ENCODE results near the gene NFKB1. TPM values are rescaled to one million over a fixed set of nuclear protein-coding genes. Genes with fewer than 3 reads are reported as not detected.
A peak's percentile ranks its signal among the peaks of the same experiment; 100 is the strongest.

Gene NFKB1
- total RNA-seq, 1 experiment from 2014 or later = 34.2 TPM

DNA sequence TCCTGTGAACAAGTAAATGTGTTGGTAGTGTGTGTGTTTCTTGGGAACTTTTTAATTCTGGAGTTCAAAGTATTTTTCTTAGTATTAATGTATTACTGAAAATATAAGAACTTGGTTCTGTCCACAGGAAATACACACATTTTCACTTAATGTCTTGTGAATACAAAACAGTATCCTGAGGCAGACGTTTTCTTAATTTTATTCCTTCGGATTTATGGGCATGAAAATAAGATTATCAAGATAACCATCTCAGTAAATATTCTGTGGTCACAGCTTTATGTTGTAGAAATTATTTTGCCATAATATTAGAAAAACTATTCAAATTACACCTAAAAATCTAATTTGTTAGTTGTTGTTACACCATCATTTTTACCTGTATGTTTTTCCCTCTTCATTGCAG is 29.8 kb downstream of the NFKB1 start:
- no peaks in the 10 kb centered on the region for H3K9me3 ChIP-seq (replicated peaks)
- no peak overlapping the region for H3K4me3 ChIP-seq
- peaks cover 2% of the 10 kb centered on the region; the same call in 1 of the 2 replicates for H3K36me3 ChIP-seq
- H3K27me3 ChIP-seq = no peaks in the 10 kb centered on the region
- H3K4me1 ChIP-seq = peaks cover 67% of the 10 kb centered on the region
- no peak for DNase-seq
- peak overlapping the region; percentile 98 for H3K27ac ChIP-seq

DNA sequence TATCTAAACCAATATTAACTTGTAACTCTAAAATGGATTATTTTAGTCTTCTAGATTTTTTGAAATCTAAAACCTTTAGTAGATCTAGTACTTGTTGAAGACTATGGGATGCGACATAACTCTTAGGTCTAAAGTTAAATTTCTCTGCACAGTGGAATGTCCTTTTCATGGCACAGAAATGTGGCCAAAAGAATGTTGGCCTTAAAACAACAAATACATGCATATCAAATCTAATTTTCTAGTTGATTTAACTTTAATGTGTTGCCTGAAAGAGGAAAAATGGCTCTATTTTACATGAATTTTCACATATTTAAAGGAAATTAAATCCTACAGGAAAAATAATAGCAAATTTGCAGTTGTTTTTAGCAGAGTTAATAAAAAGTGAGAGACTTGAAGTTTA is 30.3 kb downstream of the NFKB1 start:
- no peaks in the 10 kb centered on the region for H3K9me3 ChIP-seq (replicated peaks)
- H3K27ac ChIP-seq = peak overlapping the region; percentile 98
- H3K27me3 ChIP-seq = no peaks in the 10 kb centered on the region
- H3K36me3 ChIP-seq = peaks cover 2% of the 10 kb centered on the region; the same call in 1 of the 2 replicates
- H3K4me1 ChIP-seq = peaks cover 72% of the 10 kb centered on the region
- H3K4me3 ChIP-seq = no peak overlapping the region
- DNase-seq = peak in 1 of 2 experiments; percentile 61

DNA sequence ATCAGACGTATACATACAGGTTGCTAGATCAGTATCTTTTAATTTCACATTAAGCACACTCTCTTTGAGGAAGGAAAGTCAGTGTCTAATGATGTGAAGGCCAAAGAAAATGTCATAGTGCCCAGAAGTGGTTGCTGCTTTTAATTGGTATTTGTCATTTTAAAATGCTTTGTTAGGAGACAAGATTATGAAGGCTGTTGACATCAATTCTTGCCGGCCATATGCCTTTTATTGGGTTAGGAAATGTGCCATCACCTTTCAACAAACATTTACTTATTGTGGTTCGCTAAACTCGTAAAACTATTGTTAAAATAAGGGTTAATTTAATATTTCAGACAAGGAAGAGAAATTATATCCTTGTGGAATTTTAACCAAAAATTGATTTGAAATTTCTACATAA is 32.2 kb downstream of the NFKB1 start:
- Histone ChIP-seq H3K9me3 (replicated peaks) (no peaks in the 10 kb centered on the region), H3K36me3 (no peaks in the 10 kb centered on the region; the same call in 1 of the 2 replicates), H3K27ac (peak overlapping the region; percentile 98; the same call in 1 of the 2 replicates), H3K4me3 (no peak overlapping the region), H3K4me1 (peaks cover 90% of the 10 kb centered on the region), H3K27me3 (no peaks in the 10 kb centered on the region)
- DNase-seq = no peak

DNA sequence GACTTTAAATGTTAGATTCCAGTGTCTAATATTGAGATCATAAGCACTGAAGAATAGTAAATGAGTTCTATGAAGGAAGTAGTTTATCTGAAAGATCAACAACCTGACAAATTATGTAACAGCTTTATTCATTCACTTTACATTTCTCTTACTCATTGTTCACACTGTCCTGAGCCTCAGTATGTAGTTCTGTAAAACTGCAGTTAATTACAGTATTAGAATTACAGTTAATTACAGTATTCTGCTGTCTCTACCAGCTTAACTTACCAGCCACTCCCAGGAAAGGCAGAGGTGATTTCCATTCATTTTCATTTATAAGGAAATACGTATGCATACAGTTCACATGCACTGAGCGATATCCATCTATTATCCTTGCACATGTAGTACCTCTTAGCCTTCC is 32.7 kb downstream of the NFKB1 start:
- no peak overlapping the region for H3K4me3 ChIP-seq
- no peak for DNase-seq
- no peaks in the 10 kb centered on the region for H3K9me3 ChIP-seq (replicated peaks)
- H3K27ac ChIP-seq = no peak overlapping the region
- H3K27me3 ChIP-seq = no peaks in the 10 kb centered on the region
- H3K36me3 ChIP-seq = peaks cover 4% of the 10 kb centered on the region; the same call in 1 of the 2 replicates
- H3K4me1 ChIP-seq = peaks cover 90% of the 10 kb centered on the region

DNA sequence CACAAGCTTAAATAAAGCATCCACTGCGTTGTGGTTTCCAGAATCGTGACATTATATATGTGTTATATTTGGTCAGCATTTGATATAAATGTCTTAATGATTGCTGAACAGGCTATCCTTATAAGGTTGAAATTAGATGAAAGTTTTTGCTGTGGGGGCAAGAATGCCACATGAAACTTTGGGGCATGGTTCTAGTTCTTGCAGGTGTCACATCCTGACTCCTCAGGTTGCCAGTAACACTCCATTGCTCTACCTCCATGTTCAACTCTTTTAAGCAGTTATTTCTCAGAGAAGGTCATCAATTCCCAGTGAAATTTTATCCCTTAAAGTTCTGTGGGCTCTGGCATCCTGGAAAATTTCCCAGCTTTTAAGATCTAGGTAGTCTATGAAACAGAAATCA is 33.7 kb downstream of the NFKB1 start:
- Histone ChIP-seq H3K27me3 (no peaks in the 10 kb centered on the region), H3K4me1 (peaks cover 82% of the 10 kb centered on the region), H3K4me3 (no peak overlapping the region), H3K27ac (peak overlapping the region; percentile 70), H3K9me3 (replicated peaks) (no peaks in the 10 kb centered on the region), H3K36me3 (peaks cover 7% of the 10 kb centered on the region; the same call in 1 of the 2 replicates)
- no peak for DNase-seq

DNA sequence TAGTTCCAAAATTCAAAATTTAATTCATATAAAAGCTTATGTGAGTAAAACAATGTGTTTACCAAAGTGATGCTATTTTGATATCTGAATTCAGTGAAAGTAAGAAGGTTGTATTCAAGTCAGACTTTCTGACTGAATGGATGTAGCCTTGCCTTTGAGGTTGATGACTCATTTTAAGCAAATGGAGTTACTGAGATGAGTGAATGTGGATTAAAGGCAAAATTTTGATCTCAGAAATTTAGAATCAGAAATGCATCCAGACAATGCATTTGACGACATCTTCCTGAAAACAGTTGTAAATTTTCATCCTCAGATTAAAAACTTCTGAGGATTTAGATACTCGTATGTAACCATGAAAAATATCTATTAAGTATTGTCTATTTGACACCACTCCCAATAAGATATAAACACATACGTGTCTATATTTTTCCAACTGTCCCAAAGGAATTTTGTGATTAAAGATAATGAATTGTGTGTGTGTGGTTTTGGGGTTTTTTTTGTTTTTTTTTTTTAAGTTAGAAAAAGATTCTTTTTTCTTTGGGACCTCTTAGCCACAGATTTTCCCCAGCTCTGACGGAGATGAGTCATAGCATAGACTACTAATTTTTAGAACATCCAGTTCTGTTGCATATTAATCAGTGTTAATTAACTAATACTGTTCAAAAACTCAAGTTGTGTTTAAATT is 34.4 kb downstream of the NFKB1 start:
- Histone ChIP-seq H3K9me3 (replicated peaks) (no peaks in the 10 kb centered on the region), H3K4me3 (no peak overlapping the region), H3K4me1 (peaks cover 75% of the 10 kb centered on the region), H3K27me3 (no peaks in the 10 kb centered on the region), H3K27ac (peak overlapping the region; percentile 70), H3K36me3 (peaks cover 7% of the 10 kb centered on the region; the same call in 1 of the 2 replicates)
- DNase-seq = peak in 1 of 2 experiments; percentile 61

DNA sequence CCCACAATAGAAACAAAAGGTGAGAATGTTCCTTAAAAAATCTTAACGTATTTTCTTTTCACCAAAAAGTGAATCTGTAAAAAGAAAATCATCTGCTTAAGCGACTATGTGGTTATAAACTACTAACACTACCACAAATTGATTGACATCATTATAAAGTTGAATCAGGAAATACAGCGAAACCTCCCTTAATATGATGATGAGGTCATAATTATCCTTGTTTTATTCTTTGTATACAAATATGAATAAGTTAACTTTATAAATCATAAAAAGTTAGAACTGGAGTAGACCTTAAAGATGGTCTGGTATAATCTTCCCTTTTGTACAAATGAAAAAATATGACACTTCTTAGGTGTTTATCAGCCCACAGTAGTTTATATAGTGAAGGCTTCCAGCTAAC is 35.6 kb downstream of the NFKB1 start:
- Histone ChIP-seq H3K9me3 (replicated peaks) (no peaks in the 10 kb centered on the region), H3K27ac (peak overlapping the region; percentile 70), H3K4me1 (peaks cover 63% of the 10 kb centered on the region), H3K36me3 (peaks cover 7% of the 10 kb centered on the region; the same call in 1 of the 2 replicates), H3K4me3 (no peak overlapping the region), H3K27me3 (no peaks in the 10 kb centered on the region)
- DNase-seq = no peak

DNA sequence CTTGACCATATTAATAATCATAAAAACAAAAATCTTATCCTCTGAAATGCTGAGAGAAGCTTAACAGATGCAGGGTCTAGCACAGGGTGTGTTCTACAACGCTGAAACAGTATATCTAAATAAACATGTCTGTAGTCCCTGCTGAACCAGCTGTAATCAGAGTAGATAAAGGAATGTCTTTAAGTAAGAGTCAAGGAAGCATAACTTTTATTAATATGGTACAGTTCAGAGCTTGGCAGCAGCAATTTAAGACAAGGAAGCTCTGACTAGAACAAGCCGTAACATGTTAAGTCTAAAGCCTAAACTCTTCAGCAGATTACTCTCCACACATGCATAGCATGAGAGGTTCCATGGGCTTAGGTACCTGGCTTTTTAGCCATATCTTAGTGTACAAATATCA is 36.1 kb downstream of the NFKB1 start:
- Histone ChIP-seq H3K4me3 (no peak overlapping the region), H3K9me3 (replicated peaks) (no peaks in the 10 kb centered on the region), H3K27ac (peak overlapping the region; percentile 70), H3K27me3 (no peaks in the 10 kb centered on the region), H3K36me3 (peaks cover 7% of the 10 kb centered on the region; the same call in 1 of the 2 replicates), H3K4me1 (peaks cover 58% of the 10 kb centered on the region)
- peak in 1 of 2 experiments; percentile 52 for DNase-seq

DNA sequence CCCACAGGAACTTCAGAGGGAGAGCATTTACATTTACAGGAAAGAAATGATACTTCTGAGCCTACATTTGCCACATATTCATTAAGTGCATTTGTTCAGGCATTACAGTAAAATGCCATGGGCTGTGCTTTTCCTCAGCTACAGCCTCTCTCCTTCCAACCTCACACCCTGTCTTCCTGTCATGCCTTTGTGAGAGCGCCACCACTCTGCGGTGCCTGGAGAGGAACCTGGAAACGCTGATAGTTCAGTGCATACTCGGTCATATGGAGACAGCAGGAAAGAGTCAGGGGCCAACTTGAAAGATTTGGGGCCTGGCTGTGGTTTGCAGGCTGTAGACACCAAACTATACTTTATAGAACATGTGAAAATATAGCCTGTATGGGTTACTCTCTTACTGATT is 40.5 kb downstream of the NFKB1 start:
- H3K27me3 ChIP-seq = no peaks in the 10 kb centered on the region
- H3K4me1 ChIP-seq = peaks cover 16% of the 10 kb centered on the region
- DNase-seq = no peak
- H3K9me3 ChIP-seq (replicated peaks) = no peaks in the 10 kb centered on the region
- H3K27ac ChIP-seq = no peak overlapping the region
- peaks cover 17% of the 10 kb centered on the region; the same call in 1 of the 2 replicates for H3K36me3 ChIP-seq
- no peak overlapping the region for H3K4me3 ChIP-seq

DNA sequence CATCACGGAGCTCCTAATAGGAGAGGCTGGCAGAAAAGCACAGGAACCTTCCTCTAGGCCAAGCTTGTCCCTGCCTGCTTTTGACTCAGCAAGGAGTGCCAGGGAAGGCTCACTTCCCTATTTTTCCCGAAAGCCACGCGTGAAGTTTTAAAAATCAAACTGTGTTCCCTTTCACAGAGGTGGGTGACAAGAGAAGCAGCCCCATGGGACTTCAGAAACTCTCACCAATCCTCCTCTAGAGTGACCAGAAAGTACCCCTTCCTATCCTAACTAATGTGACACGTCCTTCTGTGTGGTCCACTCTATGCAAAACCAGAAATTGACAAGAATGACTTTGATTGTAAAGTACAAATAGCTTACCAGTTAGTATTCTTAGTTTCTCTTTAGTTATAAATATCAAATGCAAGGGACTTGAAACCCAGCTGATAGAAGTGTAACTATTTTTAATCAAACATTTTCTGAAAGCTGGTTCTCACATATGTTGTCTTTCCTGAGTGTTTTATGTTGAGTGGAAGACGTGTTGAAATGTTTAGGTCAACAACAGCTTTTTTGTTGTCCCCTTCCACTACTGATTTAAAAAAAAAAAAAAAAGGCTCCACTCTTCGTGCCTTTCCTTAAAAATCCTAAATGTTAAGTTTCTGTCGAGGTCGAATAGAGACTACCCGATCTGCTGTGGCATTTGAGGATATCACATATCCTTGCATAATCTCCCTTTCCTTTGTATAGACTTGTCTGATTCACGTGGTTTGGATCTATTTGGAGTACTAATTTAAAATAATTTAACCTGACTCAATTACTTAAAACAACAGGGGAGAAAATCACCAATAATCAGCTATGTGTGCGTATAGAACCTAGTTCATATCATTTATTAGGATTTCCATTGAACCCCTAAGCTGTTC is 42.1 kb downstream of the NFKB1 start:
- H3K27ac ChIP-seq = no peak overlapping the region
- H3K36me3 ChIP-seq = peaks cover 17% of the 10 kb centered on the region; the same call in 1 of the 2 replicates
- no peak for DNase-seq
- H3K27me3 ChIP-seq = no peaks in the 10 kb centered on the region
- no peaks in the 10 kb centered on the region for H3K9me3 ChIP-seq (replicated peaks)
- 0 out of 2 replicates have a peak, but pooled peaks cover under 1% of the 10 kb centered on the region for H3K4me1 ChIP-seq
- no peak overlapping the region for H3K4me3 ChIP-seq

DNA sequence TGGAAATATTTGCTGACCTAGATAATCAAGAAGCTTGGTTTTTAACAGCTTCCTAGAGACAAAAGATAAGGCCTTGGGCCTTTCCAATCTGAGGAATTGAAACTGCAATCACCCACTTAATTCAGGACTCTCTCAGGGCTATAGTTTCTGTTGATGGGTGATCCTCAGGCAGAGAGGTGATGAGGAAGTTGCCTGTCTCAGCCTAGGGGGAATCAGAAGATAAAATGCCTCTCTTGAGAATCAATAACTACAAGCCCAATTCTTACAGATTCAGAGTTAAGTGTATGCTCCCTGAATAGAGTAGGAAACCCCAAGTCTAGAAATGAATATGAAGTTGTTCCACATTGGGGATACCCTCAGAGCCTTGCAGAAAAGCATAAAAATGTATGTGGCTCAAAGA is 45.5 kb downstream of the NFKB1 start:
- H3K36me3 ChIP-seq = peaks cover 10% of the 10 kb centered on the region; the same call in 1 of the 2 replicates
- no peaks in the 10 kb centered on the region for H3K27me3 ChIP-seq
- H3K4me1 ChIP-seq = peaks cover 6% of the 10 kb centered on the region
- H3K9me3 ChIP-seq (replicated peaks) = no peaks in the 10 kb centered on the region
- H3K27ac ChIP-seq = no peak overlapping the region
- no peak overlapping the region for H3K4me3 ChIP-seq
- DNase-seq = no peak

DNA sequence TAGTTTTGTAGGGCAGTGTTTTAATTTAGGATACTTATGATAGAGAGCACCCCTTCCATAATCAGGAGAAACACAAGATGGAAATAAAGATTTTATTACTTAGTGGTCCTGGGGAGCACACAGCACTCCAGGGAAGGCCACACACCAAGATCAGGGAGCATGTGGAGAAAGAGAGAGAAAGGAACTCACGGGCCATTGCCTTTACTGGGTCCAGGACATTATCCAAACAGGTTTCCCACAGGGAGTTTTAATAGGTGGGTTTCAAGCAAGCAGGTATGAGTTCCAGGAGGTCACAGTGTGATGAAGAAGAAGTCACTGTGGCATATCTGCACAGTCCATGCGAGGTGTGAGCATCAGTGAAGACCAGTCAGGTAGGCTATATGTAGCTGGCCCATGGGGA is 46.8 kb downstream of the NFKB1 start:
- H3K27me3 ChIP-seq = no peaks in the 10 kb centered on the region
- no peak overlapping the region for H3K4me3 ChIP-seq
- H3K27ac ChIP-seq = no peak overlapping the region
- DNase-seq = no peak
- no peaks in the 10 kb centered on the region for H3K9me3 ChIP-seq (replicated peaks)
- H3K4me1 ChIP-seq = peaks cover 17% of the 10 kb centered on the region
- peaks cover 8% of the 10 kb centered on the region; the same call in 1 of the 2 replicates for H3K36me3 ChIP-seq

DNA sequence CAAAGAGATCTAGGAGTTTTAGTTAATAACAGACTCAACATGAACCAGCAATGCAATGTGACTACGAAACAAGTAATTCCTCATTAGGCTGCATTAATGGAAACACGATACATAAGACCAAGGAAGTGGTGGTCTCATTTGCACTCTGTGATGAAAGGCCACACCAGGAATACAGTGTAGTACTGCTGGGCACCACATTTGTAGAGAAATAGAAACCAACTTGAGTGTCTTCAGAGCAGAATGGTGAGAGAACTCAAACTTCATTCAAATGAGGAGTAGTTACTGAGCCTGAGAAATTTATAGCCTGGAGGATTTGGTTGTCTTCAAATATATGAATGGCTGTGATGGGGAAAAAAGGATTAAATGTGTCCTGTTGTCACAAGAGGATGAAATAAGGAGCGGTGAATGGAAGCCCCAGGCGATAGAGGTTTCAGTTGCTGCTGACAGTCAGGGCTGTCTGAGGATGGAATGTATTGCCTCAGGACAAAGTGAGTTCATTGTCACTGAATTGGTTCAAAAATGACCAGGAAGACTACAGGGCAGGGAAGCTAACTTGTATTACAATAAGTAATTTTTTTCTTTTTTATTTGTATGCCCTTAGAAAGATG is 50.9 kb downstream of the NFKB1 start:
- H3K36me3 ChIP-seq = no peaks in the 10 kb centered on the region
- H3K9me3 ChIP-seq (replicated peaks) = no peaks in the 10 kb centered on the region
- H3K27ac ChIP-seq = peak overlapping the region; percentile 76
- peaks cover 41% of the 10 kb centered on the region for H3K4me1 ChIP-seq
- H3K4me3 ChIP-seq = peak overlapping the region; percentile 16
- no peaks in the 10 kb centered on the region for H3K27me3 ChIP-seq
- peak; percentile 88 to 95 for DNase-seq

DNA sequence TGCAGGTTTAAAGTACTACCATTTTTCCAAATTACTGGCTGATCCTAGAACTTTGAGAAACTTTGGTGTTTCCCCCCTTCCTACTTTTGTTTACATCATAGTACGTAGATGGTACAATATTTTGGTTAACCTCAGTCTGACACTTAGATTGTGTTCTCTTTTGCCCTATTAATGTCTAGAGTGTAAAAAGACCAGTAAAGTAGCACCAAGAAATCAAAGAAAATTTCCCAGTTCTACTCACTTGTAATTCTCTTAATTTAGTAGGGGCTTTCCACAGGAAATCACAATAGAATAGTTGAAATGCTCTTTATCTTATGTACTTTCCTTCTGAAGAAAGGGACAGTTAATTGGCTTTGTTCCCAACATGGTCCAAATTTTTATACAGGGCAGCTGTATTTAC is 51.6 kb downstream of the NFKB1 start:
- Histone ChIP-seq H3K36me3 (no peaks in the 10 kb centered on the region), H3K9me3 (replicated peaks) (no peaks in the 10 kb centered on the region), H3K27ac (peak overlapping the region; percentile 76), H3K4me1 (peaks cover 41% of the 10 kb centered on the region), H3K4me3 (no peak overlapping the region), H3K27me3 (no peaks in the 10 kb centered on the region)
- DNase-seq = peak in 1 of 2 experiments; percentile 36
